ENCODE results near the gene RAB29.
A peak's percentile ranks its signal among the peaks of the same experiment; 100 is the strongest.

RAB29 gene

GRCh38 chr1:205794011-205794730, 18.9 kb upstream of the RAB29 start:
- no peak for DNase-seq (ENCODE audit: low spot score)

GRCh38 chr1:205792961-205793673, 17.8 kb upstream of the RAB29 start:
- DNase-seq (ENCODE audit: low spot score), result no peak

GRCh38 chr1:205792481-205792881, 17.2 kb upstream of the RAB29 start:
- DNase-seq (ENCODE audit: low spot score), result no peak

- DNase-seq (ENCODE audit: low spot score), result peak; percentile 51
Measured at GRCh38 chr1:205791568-205792180, 16.4 kb upstream of the RAB29 start.

- DNase-seq (ENCODE audit: low spot score), result no peak
Measured at GRCh38 chr1:205787287-205787916, 12.1 kb upstream of the RAB29 start.

GRCh38 chr1:205786601-205787000, 11.3 kb upstream of the RAB29 start:
- DNase-seq (ENCODE audit: low spot score), result no peak

GRCh38 chr1:205785446-205785845, 10.2 kb upstream of the RAB29 start:
- no peak for DNase-seq (ENCODE audit: low spot score)

GRCh38 chr1:205783904-205784303, 8.6 kb upstream of the RAB29 start:
- no peak for DNase-seq (ENCODE audit: low spot score)

- DNase-seq (ENCODE audit: low spot score), result no peak
Measured at GRCh38 chr1:205783433-205783795, 8.1 kb upstream of the RAB29 start.

GRCh38 chr1:205782627-205783432, 7.5 kb upstream of the RAB29 start:
- DNase-seq (ENCODE audit: low spot score), result no peak

- no peak for DNase-seq (ENCODE audit: low spot score)
Measured at GRCh38 chr1:205780335-205780734, 5.1 kb upstream of the RAB29 start.

- DNase-seq (ENCODE audit: low spot score), result no peak
Measured at GRCh38 chr1:205777994-205778393, 2.7 kb upstream of the RAB29 start.

GRCh38 chr1:205775717-205776056, 405 bp upstream of the RAB29 start:
- DNase-seq (ENCODE audit: low spot score), result no peak

- DNase-seq (ENCODE audit: low spot score), result peak; percentile 15
Measured at GRCh38 chr1:205774198-205775014, 876 bp downstream of the RAB29 start.

- no peak for DNase-seq (ENCODE audit: low spot score)
Measured at GRCh38 chr1:205772607-205773032, 2.7 kb downstream of the RAB29 start.

GRCh38 chr1:205770618-205771017, 4.7 kb downstream of the RAB29 start:
- DNase-seq (ENCODE audit: low spot score), result no peak

- DNase-seq (ENCODE audit: low spot score), result no peak
Measured at GRCh38 chr1:205769641-205770365, 5.5 kb downstream of the RAB29 start.

GRCh38 chr1:205767248-205767647, 8.0 kb downstream of the RAB29 start:
- no peak for DNase-seq (ENCODE audit: low spot score)

GRCh38 chr1:205766570-205766969, 8.7 kb downstream of the RAB29 start:
- DNase-seq (ENCODE audit: low spot score), result no peak

GRCh38 chr1:205766038-205766437, 9.2 kb downstream of the RAB29 start:
- DNase-seq (ENCODE audit: low spot score), result peak; percentile 32

All from kidney capillary endothelial cell (primary cell).